Stimulated activated CD4-positive, alpha-beta T cell treated with anti-CD3 and anti-CD28 coated beads, Interleukin-1b, Interleukin-23, amount 100 ng/mL, for 24 hours (primary cell): ENCODE data around the gene GRWD1.

Experiments
- DNase-seq, 4 experiments: peaks; one replicate each; pipeline ENCODE4 v3.0.0-alpha.2; 2020; ENCODE audit warnings: low read depth in 4 of 4, low spot score in 1 of 4

Gene GRWD1

DNA sequence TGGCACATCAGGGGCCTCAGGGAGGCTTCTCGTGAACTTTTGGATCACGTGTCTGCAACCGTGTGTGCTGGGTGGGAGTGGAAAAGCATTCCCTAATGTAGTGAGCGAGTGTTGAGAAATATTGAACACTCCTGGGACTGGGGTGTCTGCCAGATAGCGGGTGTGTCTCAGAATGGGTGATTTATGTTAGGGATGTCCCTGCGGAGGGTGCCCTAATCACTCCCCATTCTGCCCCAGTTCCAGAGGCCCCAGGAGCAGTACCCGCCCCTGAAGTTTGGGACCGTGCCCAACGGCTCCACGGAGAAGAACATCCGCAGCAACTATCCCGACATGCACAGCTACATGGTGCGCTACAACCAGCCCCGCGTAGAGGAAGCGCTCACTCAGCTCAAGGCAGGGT, 24.2 kb upstream of the GRWD1 start:
- no peak for DNase-seq

DNA sequence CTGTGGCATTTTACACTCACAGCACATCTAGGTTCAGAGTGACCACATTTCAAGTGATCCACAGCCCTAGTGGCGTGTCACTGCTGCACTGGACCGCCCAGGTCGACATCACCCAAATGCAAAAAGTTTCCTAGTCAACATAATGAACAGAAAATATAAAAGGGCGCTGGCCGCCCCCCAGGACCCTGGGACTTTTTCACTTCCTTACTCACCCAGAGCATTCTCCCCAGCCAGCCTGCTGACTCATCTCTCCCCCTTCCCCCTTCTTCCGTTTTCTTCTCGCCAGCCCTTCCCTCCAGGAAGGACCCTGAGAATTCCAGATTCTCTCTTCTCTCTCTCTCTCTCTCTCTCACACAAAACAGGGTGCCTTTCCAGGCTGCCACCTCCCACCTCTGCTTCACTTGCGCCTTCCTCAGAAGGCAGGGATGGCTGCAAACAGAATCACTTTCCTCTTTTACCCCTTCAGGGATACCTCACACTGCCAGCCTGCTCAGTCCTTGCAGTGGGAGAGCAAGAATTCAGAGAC, 21.0 kb upstream of the GRWD1 start:
- no peak for DNase-seq

DNA sequence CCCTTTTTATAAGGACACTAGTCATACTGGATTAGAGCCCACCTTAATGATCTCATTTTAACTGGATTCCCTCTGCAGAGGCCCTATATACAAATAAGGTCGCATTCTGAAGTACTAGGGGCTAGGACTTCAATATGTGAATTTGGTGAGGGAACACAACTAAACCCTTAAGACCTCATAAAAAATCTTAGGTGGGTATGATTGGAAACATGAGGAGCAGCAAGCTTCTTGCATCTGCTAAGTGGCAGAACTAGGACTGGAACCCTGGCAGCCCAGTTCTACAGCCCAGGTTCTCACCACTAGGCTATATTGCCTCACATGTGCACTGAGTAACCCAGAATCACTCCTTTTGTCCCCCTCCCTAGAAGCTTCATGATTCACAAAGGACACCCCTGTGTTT, 17.1 kb upstream of the GRWD1 start:
- DNase-seq, result no peak

DNA sequence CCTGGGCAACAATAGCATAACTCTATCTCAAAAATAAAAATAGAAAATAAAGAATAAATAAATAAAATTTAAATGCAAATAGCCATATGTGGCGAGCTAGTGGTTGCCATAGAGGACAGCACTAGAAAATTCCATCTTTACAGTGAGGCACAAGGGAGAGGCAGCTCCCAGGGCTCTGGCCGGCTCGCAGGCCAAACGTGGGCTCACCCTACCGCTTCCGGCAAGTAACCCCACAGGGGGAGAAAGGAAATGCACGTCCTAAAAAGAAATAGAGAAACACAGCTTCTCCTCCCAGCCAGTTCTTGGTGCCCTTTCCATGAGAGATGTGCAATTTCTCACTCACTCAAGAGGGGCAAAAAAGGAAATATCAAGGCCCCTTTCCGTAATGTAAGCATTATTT, 12.4 kb upstream of the GRWD1 start:
- DNase-seq, result no peak

DNA sequence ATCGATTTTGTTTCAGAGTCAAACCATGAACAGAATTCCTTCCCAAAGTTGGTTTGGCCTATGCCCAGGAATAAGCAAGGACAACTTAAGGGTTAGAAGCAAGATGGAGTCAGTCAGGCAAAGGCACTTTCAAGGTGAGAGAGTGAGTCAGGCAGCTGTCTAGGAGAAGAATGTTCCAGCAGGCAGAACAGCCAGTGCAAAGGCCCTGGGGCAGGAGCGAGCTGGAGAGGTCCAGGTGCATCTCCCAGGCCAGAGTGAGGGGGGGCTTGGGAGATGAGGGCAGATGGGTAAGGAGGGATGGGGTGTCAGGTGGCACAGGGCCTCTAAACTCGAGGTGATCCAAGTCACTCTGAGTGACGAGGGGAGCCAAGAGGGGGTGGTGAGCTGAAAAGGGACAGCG, 9.2 kb upstream of the GRWD1 start:
- no peak for DNase-seq

DNA sequence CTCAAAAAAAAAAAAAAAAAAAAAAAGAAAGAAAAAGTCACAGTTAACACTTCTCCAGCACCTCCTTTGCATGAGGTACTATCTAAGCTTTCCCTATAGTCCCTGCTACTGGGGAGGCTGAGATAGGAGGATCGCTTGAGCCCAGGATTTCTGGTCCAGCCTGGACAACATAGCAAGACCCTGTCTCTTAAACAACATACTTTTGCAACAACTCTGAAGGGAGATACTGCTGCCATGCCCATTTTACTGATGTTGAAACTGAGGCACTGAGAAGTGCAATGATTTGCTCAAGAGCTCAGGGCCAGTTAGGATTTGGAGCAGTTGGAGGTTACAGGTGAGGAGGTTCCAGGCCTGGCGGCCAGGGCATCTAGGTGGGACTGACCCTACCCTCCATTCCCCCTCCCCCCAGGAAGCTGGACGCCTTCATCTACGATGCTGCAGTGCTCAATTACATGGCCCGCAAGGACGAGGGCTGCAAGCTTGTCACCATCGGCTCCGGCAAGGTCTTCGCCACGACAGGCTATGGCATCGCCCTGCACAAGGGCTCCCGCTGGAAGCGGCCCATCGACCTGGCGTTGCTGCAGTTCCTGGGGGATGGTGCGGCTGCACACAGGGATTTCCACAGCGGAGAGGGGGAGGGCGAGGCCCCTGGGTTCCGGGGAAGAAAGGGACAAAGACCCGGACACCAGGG, 4.3 kb upstream of the GRWD1 start:
- DNase-seq, result no peak

DNA sequence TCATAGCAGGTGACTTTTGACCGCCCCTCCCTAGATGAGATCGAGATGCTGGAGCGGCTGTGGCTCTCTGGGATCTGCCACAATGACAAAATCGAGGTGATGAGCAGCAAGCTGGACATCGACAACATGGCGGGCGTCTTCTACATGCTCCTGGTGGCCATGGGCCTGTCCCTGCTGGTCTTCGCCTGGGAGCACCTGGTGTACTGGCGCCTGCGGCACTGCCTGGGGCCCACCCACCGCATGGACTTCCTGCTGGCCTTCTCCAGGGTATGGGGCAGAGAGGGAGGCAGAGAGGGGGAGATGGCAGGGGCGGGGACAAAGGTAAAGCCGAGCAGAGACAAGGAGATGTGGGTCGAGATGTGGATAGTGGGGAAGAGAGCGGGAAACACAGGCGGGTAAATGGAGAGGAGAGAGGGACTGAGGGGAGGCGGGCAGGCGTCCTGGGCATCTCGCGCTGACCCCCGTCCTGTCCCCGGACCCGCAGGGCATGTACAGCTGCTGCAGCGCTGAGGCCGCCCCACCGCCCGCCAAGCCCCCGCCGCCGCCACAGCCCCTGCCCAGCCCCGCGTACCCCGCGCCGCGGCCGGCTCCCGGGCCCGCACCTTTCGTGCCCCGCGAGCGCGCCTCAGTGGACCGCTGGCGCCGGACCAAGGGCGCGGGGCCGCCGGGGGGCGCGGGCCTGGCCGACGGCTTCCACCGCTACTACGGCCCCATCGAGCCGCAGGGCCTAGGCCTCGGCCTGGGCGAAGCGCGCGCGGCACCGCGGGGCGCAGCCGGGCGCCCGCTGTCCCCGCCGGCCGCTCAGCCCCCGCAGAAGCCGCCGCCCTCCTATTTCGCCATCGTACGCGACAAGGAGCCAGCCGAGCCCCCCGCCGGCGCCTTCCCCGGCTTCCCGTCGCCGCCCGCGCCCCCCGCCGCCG, 3.4 kb upstream of the GRWD1 start:
- DNase-seq, result no peak

DNA sequence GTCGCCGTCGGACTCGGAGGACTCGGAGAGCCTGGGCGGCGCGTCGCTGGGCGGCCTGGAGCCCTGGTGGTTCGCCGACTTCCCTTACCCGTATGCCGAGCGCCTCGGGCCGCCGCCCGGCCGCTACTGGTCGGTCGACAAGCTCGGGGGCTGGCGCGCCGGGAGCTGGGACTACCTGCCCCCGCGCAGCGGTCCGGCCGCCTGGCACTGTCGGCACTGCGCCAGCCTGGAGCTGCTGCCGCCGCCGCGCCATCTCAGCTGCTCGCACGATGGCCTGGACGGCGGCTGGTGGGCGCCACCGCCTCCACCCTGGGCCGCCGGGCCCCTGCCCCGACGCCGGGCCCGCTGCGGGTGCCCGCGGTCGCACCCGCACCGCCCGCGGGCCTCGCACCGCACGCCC, 2.5 kb upstream of the GRWD1 start:
- no peak for DNase-seq

DNA sequence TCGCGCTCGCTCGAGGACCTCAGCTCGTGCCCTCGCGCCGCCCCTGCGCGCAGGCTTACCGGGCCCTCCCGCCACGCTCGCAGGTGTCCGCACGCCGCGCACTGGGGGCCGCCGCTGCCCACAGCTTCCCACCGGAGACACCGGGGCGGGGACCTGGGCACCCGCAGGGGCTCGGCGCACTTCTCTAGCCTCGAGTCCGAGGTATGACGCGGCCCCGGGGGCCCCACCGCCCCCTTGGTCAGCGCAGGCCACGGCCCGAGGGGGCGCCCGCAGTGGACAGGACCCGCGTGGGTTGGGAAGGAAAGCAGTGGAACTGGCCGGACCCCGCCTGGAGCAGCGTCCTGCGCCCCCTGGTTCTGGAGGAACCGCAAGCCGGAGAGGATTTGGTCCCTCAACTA, 2.1 kb upstream of the GRWD1 start:
- no peak for DNase-seq

DNA sequence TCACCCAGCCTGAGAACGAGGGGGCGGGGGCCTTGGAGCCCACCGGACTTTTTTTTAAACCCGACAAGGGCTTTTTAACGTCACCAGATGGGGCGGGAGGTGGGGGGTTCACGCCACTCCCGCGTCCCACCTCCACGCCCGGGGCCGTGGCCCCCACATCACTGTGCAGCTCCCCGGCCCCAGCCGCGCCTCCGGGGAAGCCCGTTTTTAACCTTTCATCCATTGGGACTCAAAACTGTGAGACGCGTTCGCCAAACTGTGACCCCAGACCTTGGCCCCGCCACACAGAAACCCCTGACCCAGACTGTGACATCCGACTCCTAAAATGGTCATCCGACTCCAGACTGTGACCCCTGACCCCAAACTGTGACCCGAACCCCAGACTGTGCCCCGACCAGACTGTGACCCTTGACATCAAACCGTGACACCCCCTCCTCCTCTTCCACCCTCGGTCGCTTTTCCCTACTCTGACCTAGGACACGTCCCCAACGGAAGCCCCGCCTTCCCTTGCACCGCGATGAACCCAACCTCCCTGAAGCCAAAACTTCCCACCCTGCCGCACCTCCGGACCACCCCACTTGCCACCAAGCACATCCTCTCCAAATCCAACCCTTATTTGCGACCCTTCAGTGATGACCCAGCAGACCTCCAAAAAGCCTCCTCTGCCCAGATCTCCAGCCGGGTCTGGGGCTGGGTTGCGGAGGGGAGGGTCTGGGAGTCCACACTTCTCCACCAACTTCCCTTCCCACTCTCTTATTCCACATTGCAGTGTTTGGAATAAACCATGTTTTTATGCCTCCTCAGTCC, 1.5 kb upstream of the GRWD1 start:
- DNase-seq, result no peak

DNA sequence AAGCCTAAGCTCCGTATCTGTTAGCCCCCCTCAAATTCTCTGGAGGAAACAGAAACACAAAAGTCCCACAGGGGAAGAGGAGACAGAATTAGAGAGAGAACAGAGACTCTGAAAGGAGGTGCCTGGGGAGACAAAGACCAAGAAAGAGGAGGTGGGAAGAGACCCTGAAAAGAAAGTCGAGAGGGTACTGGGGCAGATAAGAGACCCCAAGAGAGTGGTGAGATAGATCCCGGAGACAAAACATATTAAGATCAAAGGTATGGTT, 915 bp upstream of the GRWD1 start:
- no peak for DNase-seq

DNA sequence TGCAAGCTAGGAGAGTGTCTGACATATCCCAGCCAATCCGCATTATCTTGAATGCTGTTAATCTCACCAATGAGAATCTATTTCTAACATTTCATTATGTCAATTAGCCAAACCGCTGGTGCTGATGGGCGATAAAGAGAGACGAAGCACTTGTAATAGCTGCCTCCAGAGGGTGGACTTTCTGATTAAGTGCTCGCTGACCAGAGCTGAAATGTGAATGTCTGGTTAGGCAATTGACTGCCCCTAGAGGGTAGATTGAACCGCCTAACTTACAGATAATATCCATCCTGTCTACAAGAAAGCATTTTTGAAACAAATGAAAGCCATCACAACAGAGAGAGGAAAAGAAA, 552 bp upstream of the GRWD1 start:
- DNase-seq, result no peak

DNA sequence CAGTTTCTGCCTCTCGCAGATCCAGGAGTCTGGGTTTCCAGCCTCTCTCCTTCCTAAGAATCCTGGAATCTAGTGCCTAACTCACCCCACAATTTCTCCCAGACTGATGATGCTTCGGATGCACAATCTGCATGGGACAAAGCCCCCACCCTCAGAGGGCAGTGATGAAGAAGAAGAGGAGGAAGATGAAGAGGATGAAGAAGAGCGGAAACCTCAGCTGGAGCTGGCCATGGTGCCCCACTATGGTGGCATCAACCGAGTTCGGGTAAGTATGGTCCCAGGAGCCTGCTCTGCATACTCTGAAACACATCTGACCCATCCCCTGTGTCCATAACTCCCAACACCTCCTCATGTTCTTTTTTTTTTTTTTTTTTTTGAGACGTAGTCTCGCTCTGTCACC, 796 bp downstream of the GRWD1 start:
- no peak for DNase-seq

DNA sequence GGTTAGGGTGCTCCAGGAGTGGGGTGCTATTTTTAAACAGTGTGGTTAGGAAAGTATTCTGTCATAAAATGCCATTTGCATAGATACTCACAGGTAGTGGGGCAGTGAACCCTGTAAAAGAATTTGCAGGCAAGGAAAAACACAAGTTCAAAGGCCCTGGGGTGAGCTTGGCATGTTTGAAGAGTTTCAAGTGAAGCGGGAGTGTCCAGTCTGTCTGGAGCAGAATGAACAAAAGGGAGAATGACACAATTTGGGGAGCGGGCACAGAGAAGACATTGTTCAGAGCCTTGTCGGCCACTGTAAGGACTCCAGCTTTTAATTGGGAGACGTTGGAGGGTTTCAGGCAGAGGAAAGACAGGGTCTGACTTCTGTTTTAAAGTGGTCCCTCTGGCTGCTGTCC, 2.8 kb downstream of the GRWD1 start:
- no peak for DNase-seq

DNA sequence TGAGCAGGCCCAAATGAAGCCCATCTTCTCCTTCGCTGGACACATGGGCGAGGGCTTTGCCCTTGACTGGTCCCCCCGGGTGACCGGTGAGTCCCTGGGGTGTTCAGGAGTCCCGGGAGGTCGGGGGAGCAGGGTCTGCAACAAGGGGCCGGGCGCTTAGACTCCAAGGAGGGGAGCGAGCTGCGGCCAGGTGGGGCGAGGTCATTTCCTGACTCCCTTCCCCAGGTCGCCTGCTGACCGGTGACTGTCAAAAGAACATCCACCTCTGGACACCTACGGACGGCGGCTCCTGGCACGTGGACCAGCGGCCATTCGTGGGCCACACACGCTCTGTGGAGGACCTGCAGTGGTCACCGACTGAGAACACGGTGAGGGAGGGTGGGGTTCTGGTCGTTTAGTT, 4.7 kb downstream of the GRWD1 start:
- DNase-seq, result no peak

DNA sequence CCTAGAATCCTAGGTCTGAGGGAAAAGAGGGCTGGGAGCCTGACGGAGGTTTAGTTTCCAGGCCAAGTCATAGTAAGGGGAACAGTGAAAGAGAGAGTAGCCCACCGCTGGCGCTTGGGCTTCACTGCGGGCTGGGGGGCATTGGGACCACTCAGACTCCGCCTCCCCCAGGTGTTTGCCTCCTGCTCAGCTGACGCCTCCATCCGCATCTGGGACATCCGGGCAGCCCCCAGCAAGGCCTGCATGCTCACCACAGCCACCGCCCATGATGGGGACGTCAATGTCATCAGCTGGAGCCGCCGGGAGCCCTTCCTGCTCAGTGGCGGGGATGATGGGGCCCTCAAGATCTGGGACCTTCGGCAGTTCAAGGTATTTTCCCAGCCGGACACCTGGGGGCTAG, 5.1 kb downstream of the GRWD1 start:
- DNase-seq, result no peak

DNA sequence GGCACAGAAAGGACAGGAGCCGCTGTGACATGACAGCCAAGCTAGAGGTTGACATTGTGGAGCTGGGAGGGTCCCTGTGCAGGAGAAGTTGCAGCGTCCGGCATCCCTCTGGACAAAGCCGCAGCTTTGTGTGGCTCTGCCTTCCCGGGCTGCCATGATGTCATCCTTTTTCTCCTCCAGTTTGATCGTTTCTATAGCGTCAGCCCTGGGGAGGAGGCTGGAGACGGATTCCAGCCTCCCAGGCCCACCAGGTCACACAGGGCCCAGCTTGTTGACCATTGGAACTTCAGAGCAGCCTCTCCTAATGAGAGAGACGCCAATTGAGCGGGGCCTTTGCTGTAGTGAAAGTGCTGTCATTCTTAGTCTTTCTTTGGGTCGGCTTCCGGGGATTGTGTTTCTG, 5.8 kb downstream of the GRWD1 start:
- DNase-seq, result no peak

DNA sequence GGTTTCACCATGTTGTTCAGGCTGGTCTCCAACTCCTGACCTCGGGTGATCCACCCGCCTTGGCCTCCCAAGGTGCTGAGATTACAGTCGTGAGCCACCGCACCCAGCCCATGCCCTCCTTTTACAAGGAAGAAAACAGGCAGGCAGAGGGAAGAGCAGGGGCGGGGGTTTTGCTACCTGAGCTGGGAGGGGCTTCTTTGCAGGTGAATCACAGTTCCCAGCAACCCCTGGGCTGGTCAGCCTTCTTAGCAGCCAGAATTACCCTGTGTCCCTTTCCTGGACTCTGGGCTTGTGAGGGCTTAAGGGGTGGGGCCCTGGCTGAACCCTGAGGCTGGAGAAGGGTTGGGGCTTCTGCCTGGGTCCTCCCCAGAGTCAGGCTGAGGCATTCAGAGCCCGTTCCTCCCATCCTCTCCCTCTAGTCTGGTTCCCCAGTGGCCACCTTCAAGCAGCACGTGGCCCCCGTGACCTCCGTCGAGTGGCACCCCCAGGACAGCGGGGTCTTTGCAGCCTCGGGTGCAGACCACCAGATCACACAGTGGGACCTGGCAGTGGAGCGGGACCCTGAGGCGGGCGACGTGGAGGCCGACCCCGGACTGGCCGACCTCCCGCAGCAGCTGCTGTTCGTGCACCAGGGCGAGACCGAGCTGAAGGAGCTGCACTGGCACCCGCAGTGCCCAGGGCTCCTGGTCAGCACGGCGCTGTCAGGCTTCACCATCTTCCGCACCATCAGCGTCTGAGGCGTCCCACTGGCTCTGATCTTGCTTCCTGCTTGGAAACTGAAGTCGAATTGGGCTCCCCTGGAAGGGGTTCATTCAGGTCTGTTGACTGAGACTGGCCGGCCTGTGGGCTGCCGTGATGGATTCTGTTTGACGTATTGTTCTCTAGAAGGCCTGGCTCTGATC, 6.8 kb downstream of the GRWD1 start:
- DNase-seq, result no peak

DNA sequence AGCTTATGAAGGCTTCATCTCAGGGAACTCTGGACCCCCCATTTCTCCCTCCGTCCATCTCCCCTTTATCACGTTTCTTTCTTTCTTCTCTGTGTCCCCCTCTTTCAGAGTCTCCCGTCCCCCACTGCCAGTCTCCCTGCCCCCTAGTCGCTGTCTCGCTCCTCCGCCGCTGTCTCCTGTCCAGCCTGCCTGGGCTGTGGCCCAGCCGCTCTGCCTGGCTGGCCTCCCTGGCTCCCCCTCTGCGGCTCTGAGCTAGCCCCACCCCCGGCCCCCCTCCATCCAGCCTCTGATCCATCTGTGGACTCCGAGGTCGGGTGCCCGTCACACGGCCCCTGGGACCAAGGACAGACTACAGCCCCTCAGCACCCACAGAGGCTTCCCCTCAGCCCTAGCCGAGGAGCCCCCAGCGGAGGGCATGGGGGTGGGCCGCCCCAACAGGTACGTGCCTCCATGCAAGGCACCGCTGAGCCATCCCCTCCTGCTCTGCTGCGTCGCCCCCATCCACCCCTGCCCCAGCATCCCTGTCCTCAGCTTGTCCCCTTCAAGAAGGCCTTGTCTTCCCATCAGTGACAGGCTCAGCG, 8.5 kb downstream of the GRWD1 start:
- no peak for DNase-seq

DNA sequence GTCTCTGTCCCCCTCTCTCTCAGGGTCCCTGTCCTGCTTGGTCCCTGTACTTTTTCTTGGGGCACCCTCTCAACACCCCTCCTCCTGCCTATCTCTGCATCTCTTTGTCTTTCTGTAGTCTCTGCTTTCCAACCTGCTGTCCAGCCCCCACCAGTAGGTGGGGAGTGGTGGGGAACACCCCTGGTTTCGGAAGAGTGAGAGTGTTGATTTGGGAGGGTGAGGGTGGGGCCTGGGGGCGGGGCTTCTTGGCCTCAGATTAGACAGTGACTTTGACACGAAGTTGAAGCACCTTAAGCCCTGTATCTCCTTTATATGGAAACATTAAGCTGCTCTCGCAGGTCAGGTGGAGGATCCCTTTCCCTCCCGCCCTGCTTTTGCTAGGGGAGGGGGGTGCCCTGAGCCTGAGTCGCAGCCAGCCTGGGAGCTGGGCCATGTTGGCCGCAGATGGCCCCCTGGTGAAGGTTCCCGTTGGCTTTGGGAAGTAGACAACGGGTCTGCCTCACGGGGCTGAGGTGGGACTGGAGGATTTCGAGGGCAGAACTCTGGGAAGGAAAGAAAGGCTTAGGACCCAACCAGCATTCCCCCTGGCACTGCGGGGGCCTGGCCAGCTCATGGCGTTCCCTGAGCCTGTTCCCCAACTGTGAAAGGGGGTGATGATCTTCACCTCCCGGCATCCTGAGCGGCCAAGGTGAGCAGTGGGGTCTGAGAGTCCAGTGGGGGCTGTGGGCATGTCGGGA, 9.6 kb downstream of the GRWD1 start, which contains the start of gene KCNJ14:
Gene KCNJ14 (plus strand): TSS at position 404 of the 737 bp plus-strand sequence. CDS start 6,151 bp downstream, outside the sequence.
- DNase-seq, result no peak
